Activated naive CD4-positive, alpha-beta T cell (primary cell): ENCODE measurements around the gene CENPP.
"Not testable (repeated sequence)": the region's sequence is repeated elsewhere in the genome, so short reads cannot be mapped to it uniquely, and the experiment has no call there.

Source experiments
- DNase-seq, 4 experiments: peaks; one replicate each; lab custom pipeline; 2025; lab: John Stamatoyannopoulos, UW

The CENPP gene

GRCh38 chr9:92538541-92538940 is 212.8 kb downstream of the CENPP start:
- DNase-seq, result no peak

GRCh38 chr9:92543972-92544371 is 218.2 kb downstream of the CENPP start:
- no peak for DNase-seq

GRCh38 chr9:92545002-92545510 is 219.3 kb downstream of the CENPP start:
- DNase-seq, result no peak

GRCh38 chr9:92547356-92547755 is 221.6 kb downstream of the CENPP start:
- no peak for DNase-seq

- DNase-seq, result no peak
Measured at GRCh38 chr9:92550765-92551164, 225.0 kb downstream of the CENPP start.

GRCh38 chr9:92558612-92559374 is 233.0 kb downstream of the CENPP start:
- no peak for DNase-seq

- no peak for DNase-seq
Measured at GRCh38 chr9:92561374-92562330, 235.9 kb downstream of the CENPP start.

GRCh38 chr9:92562461-92562967 is 236.8 kb downstream of the CENPP start:
- no peak for DNase-seq

GRCh38 chr9:92563116-92564100 is 237.7 kb downstream of the CENPP start:
- no peak for DNase-seq

- DNase-seq, result no peak
Measured at GRCh38 chr9:92564504-92564903, 238.8 kb downstream of the CENPP start.

GRCh38 chr9:92564982-92565381 is 239.2 kb downstream of the CENPP start:
- no peak for DNase-seq

GRCh38 chr9:92571871-92572270 is 246.1 kb downstream of the CENPP start:
- DNase-seq, result not testable (repeated sequence)

- DNase-seq, result not testable (repeated sequence)
Measured at GRCh38 chr9:92573612-92574011, 247.9 kb downstream of the CENPP start.

GRCh38 chr9:92576175-92576574 is 250.4 kb downstream of the CENPP start:
- no peak for DNase-seq

- DNase-seq, result no peak
Measured at GRCh38 chr9:92589923-92590322, 264.2 kb downstream of the CENPP start.

GRCh38 chr9:92590377-92590776 is 264.6 kb downstream of the CENPP start:
- no peak for DNase-seq

- no peak for DNase-seq
Measured at GRCh38 chr9:92592537-92592936, 266.8 kb downstream of the CENPP start.

GRCh38 chr9:92592946-92593861 is 267.5 kb downstream of the CENPP start:
- no peak for DNase-seq

GRCh38 chr9:92595075-92595474 is 269.3 kb downstream of the CENPP start:
- DNase-seq, result not testable (repeated sequence)

GRCh38 chr9:92595930-92596329 is 270.2 kb downstream of the CENPP start:
- DNase-seq, result no peak
